GM18868 (cell line): ENCODE results near the gene HOTAIR.

Experiments
- ATAC-seq: cut with Tn5 transposase; IDR thresholded peaks from one replicate; pipeline ENCODE4 v1.9.1; 2021; ENCODE audit warnings: mild to moderate bottlenecking, moderate library complexity; ENCODE audit not compliant: unreplicated experiment

Gene HOTAIR

GRCh38 chr12:53974084-53975063 lies at the start of gene HOTAIR:
HOTAIR (minus strand) TSS chr12:53974954.
- ATAC-seq = no peak

DNA sequence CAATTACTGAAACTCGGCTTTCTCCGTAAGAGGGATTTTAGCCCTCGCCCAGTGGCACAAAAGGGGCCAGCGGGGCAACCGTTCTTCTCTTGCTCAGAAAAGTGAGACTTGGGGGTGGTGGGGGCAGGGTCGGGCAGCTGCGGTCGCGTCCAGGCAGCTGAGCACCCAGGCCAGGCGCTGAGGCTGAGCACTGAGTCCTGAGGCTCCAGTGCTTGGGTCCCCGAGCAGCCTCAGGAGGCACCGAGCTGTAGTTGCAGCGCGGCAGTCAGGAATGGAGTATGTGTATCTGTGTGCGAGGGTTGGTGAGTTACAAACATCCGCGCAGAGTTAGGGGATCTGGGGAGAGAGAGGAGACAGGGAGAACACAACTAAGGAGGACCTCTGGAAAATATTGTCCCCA lies 49.4 kb upstream of the HOTAIR start:
- ATAC-seq = no peak

DNA sequence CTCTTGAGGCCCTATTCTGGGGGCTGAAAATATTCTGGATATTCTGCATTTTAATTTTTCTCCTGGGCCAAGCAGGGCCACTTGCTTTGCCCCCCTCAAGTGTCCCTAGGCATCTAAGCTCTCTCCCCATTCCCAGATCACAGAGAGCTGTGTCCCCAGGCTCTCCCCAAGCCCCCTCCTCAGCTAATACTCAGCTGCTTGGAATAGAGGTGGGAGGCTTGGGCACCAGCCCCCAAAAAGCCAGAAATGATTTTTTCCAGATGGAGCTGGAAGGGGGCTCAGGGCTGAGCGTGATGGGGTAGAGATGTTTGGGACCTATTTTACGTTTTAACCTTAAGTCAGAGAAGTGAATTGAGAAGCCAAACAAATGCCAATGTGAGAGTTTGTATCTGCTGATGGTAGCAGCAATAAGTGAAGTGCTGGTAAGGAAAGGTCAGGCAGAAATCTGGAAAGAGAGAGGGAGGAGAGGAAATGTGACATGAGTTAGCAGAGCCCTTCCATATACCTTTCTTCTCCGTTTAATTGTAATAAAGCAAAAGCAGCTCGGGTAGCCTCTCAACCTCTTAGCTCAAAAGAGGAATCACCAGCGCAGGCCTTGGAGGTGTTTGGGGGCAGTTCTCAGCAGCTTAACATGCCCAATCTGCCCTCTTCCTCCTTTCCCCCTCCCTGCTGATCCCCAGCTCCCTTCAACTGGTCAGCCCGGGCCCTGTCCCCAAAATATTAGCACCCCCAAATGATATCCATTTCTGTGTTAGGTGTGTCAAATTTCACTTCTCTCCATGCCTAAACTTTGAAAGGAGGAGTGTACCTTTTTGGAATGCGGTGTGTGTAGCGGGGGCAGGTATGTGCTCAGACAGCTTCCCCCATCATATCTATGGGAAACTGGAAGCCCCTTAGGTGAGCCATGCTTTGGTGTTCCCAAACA lies 48.5 kb upstream of the HOTAIR start:
- ATAC-seq = no peak

- ATAC-seq = peak; percentile 25
These were observed 46.8 kb upstream of the HOTAIR start for GRCh38 chr12:54021432-54022013.

GRCh38 chr12:54020591-54021405 lies 46.0 kb upstream of the HOTAIR start:
- ATAC-seq = no peak

DNA sequence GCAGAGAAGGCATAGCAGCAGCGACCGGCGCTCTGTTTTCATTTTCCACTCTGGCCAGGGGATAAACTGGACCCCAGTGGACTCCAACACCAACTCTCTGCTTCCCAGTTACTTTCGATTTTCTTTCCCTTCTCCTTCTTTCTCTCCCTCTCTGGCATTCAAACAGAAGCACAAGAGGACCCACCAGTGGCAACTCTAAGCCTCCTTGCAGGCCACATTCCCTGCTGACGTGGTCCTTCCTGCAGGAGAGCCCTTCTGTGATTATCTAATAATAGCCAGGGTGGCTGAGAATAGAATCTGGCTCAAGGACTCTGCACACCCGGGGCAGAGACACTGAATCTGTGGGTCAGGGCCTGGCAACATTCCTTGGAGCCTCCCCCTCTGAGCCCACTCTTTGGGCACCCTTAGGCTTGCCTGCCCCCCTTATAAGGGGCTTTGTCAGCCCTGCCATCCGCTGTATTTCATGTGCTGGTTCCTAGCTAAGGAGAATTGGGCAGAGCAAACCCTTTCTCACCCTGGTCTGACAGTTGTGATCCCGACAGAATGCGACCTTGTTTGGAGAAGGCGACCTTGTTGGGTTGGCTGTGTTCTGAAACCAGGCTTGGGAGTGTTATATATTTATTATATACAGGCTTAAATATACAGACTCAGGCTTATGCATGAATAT lies 45.3 kb upstream of the HOTAIR start:
- no peak for ATAC-seq

GRCh38 chr12:54019091-54019811 lies 44.5 kb upstream of the HOTAIR start:
- ATAC-seq = no peak

GRCh38 chr12:54018468-54018984 lies 43.8 kb upstream of the HOTAIR start:
- no peak for ATAC-seq

GRCh38 chr12:54017878-54018467 lies 43.2 kb upstream of the HOTAIR start:
- ATAC-seq = peak; percentile 79

DNA sequence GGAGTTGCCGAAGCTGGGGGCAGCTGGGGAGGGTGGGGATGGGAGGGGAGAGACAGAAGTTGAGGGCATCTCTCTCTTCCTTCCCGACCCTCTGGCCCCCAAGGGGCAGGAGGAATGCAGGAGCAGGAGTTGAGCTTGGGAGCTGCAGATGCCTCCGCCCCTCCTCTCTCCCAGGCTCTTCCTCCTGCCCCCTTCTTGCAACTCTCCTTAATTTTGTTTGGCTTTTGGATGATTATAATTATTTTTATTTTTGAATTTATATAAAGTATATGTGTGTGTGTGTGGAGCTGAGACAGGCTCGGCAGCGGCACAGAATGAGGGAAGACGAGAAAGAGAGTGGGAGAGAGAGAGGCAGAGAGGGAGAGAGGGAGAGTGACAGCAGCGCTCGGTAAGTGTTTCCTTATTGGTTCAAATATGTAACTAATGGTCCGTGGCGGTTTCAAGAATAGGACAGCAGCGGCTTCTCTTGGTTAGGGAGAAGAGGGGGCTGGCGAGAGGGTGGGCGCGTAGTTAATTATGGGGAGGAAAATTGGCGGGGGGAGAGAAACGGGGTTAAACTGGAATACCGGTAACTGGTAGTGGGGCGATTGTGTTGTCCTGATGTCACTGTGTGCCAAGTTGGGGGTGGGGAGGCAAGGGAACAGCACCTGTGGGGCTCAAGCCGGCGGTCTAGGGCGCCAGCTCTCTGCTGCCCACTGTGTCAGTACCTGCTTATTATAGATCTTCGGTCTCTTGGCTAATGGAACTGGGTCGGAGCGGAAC lies 42.5 kb upstream of the HOTAIR start:
- ATAC-seq = peak; percentile 26

GRCh38 chr12:54016478-54016964 lies 41.8 kb upstream of the HOTAIR start:
- ATAC-seq = no peak

DNA sequence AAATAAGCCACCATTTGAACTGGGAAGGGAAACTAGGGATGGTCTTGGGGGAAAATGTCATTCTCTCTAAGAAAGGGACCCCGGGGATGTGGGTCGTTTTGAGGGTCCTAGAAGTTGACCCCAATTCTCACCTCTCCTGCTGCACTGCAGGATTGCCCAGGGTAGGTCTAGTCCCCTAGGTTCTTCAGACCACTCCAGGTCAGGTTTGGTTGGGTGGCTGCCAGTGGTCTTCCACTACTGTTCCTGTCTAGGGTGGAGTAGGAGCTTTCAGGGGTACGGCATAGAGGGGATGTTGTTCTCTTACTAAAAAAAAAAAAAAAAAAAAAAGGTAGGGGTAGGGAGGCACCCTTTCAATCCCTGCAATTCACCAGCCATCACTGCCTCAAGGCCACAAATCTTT lies 41.3 kb upstream of the HOTAIR start:
- ATAC-seq = no peak

- ATAC-seq = no peak
These were observed 40.5 kb upstream of the HOTAIR start for GRCh38 chr12:54015018-54015931.

DNA sequence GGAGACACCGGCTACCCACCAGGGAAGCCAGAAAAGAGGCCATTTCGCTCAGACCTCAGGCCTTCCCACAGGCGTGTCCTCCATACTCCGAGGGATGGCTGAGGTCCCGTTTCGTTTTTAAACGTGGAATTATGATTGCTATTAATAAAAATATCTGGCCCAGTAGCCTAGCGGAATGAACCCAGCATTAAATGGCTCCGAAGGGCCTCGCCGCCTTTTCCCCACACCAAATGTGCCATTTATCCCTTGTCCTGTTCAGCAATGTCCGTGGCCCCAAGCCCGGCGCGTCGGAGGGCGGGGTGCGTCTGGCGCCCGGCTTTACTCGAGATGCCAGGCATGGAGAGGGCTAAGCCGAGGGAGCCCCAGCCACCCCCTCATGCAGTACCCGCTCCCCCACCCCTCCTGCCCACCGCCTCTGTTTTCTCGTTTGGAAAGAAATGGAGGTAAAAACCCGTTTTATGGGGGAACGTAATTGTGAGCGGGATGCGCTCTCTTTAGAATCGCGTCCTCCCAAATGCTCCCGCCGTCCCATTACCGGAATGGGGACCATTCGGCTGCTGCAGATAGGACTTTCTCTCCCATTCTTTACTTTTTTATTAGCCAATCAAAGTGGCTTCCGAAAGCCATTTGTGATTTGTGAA lies 39.7 kb upstream of the HOTAIR start:
- ATAC-seq = no peak

DNA sequence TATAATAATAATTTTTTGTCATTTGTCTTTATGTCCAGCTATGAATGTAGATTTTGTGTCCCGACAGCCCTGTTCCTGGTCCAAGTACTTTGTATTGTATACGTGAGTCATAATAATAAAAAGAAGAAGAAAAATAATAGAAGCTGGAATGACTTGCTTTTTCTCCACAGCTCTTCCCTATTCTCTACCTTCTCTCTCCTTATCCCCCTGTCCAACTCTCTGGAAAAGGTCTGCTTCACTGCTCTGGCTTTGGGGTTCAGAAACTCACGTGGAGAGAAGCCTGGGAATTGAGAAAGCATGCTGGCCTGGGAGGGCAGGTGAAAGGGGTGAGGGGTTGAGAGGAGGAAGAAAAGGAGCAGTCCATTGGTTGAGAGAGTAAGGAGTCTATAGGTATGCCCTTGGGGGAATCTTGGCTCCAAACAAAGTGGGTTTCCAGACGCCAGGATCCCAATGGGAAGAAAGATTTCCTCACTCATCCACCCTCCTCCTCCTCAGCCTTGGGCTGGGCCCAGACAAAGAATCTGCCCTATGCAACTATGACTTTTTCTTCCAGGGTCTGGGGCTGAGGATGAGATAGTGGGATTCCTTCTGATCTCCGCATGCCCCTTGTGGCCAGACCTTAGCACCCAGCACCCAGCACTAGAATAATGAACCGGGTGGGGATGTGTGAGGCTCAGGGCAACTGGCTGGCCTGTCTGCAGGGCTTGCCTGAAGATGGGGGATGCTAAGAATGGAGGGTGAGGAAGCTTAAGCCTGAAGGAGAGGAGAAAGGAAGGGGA lies 38.1 kb upstream of the HOTAIR start:
- ATAC-seq = no peak
